ENCODE measurements around the gene CPN1. TPM values are rescaled to one million over a fixed set of nuclear protein-coding genes. Genes with fewer than 3 reads are reported as not detected.
A peak's percentile ranks its signal among the peaks of the same experiment; 100 is the strongest.

Gene CPN1
- total and polyA plus RNA-seq, 2 experiments from 2014 or later: 0.32 TPM; not detected in 1

- no peak for TF ChIP-seq ZNF462 (CRISPR knock-in tag; IDR thresholded peaks at IDR 0.05)
Measured at GRCh38 chr10:100057948-100058347, 23.7 kb downstream of the CPN1 start (continued).

GRCh38 chr10:100053686-100054460 is 27.8 kb downstream of the CPN1 start:
- H3K36me3 ChIP-seq (ENCODE audit: insufficient read depth): no peaks in the 10 kb centered on the region
- Mint-ChIP-seq H3K27ac (no peak overlapping the region), H3K4me3 (no peak overlapping the region), H3K4me1 (peaks cover 9% of the 10 kb centered on the region), H3K9me3 (peaks cover 12% of the 10 kb centered on the region; the same call in 2 of the 3 replicates), H3K27me3 (ENCODE audit: insufficient read depth, low read depth, poor library complexity) (no peaks in the 10 kb centered on the region), H3K36me3 (ENCODE audit: low read depth) (peaks cover 3% of the 10 kb centered on the region; the same call in 1 of the 3 replicates)
- H3K4me1 ChIP-seq (ENCODE audit: insufficient read depth): no peaks in the 10 kb centered on the region
- H2AFZ ChIP-seq: peak overlapping the region; percentile 68
- H3K27me3 ChIP-seq (ENCODE audit: insufficient read depth): no peaks in the 10 kb centered on the region
- H3K9me2 ChIP-seq (ENCODE audit: insufficient read depth): no peaks in the 10 kb centered on the region
- H3K4me2 ChIP-seq: no peak overlapping the region
- H3F3A ChIP-seq (replicated peaks; ENCODE audit: low read depth): no peaks in the 10 kb centered on the region
- peak; percentile 3 for DNase-seq (ENCODE audit: low spot score)
- H4K20me1 ChIP-seq (replicated peaks; ENCODE audit: insufficient read depth): no peaks in the 10 kb centered on the region
- H3K4me3 ChIP-seq: no peak overlapping the region
- ATAC-seq: no peak
- H3K27ac ChIP-seq (ENCODE audit: low read depth): no peak overlapping the region
- no peaks in the 10 kb centered on the region for H3K79me2 ChIP-seq (replicated peaks; ENCODE audit: insufficient read depth)
- TF ChIP-seq JUNB (IDR thresholded peaks at IDR 0.05; ENCODE audit: unreplicated experiment) (no peak), ETS1 (IDR thresholded peaks at IDR 0.05) (no peak), POLR2AphosphoS5 (IDR thresholded peaks at IDR 0.05; ENCODE audit: low read depth) (no peak), EZH2phosphoT487 (IDR thresholded peaks at IDR 0.05; ENCODE audit: unreplicated experiment) (no peak), CTCF (conservative IDR thresholded peaks at IDR 0.05; ENCODE audit: low read depth in 2 of 2) (no peak), STAT1 (IDR thresholded peaks at IDR 0.05; ENCODE audit: unreplicated experiment) (no peak), ZNF114 (CRISPR knock-in tag; IDR thresholded peaks at IDR 0.05) (no peak), ZNF331 (CRISPR knock-in tag; IDR thresholded peaks at IDR 0.05; ENCODE audit: low read depth) (no peak)
